HG03442 (cell line): ENCODE measurements around the gene TTLL5.
"Not testable (repeated sequence)": the region's sequence is repeated elsewhere in the genome, so short reads cannot be mapped to it uniquely, and the experiment has no call there.

ENCODE experiments used
- ATAC-seq: cut with Tn5 transposase; IDR thresholded peaks from one replicate; pipeline ENCODE4 v1.9.1; 2021; ENCODE audit warnings: mild to moderate bottlenecking, moderate library complexity; ENCODE audit not compliant: unreplicated experiment

The TTLL5 gene

GRCh38 chr14:75831455-75831854 is 170.4 kb downstream of the TTLL5 start:
- ATAC-seq = no peak

GRCh38 chr14:75831952-75832351 is 170.9 kb downstream of the TTLL5 start:
- ATAC-seq = no peak

GRCh38 chr14:75832621-75833297 is 171.7 kb downstream of the TTLL5 start:
- ATAC-seq = no peak

DNA sequence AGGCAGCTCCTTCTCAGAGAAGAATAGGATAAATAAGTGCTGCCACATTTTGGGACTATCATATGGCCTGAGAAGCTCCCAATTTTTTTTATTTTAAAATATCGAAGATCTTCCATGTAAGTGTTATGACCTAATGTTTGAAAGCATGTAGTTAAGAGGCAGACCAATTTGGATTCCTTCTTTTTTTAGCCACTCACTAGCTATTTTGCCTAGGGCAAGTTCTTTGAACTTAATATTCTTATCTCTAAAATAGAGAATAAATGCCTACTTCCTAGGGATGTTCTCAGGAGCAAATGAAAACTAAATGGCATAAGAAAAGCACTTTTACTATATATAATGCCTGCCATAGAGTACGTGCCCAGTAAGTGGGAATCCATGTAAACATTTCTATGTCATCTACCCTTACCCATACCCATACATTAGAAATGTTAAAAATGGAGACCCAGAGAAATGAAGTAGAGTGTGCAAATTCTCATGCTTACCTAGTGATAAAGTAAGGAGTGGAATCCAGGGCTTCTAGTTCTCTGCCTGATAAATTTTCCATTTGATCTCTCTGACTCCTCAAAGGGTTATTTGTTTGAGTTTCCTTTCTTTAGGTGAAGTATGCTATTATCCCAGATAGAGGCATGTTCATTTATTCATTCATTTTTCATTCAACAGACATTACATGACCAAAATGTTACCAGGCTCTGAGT is 172.4 kb downstream of the TTLL5 start:
- no peak for ATAC-seq

GRCh38 chr14:75835156-75835725 is 174.2 kb downstream of the TTLL5 start:
- ATAC-seq = no peak

DNA sequence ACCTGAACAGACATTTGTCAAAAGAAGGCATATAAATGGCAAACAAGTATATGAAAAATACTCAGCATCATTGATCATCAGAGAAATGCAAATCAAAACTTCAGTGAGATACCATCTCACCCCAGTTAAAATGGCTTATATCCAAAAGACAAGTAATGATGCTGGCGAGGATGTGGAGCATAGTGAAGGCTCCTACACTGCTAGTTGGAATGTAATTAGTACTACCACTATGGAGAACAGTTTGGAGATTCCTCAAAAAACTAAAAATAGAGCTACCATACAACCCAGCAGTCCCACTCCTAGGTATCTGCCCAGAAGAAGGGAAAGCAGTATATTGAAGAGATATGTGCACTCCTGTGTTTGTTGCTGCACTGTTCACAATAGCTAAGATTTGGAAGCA is 174.7 kb downstream of the TTLL5 start:
- no peak for ATAC-seq

DNA sequence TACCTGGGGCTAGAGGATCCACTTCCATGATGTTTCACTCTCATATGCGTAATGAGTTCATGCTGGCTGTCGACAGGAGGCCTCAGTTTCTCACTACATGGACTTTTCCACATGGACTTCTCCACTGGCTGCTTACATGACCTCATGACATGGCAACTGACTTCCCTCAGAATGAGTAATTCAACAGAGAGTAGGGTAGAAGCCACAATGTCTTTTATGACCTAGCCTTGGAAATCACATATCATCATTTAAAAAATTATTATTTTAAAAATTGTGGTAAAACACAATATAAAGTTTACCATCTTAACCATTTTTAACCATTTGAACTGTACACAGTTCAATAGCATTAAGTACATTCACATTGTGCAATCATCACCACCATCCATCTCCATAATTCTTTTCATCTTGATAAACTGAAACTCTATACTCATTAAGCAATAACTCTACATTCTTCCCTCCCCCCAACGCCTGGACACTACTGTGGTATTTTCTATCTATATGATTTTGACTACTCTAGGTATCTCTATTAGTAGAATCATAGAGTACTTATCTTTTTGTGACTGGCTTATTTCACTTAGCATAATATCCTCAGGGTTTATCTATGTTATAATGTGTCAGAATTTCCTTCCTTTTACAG is 176.2 kb downstream of the TTLL5 start:
- no peak for ATAC-seq

GRCh38 chr14:75840911-75841310 is 179.9 kb downstream of the TTLL5 start:
- no peak for ATAC-seq

DNA sequence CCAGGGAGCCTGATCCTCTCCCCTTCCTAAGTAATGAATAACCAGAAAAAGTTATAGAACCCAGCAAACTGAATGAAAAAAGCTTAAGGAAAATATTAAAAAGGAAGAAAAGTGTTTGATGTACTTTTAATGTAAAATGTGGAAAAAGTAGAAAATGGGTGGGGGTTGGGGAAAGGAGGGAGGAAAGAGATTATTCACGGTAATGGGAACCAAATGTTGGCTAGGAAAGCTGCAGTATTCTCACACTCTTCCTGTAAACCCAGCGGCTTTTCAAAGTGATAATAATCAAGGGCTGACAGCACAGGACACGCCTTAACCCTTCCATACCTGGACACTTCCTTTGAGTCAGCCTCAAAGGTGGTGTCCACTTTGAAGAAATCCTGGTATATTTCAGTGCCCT is 181.5 kb downstream of the TTLL5 start:
- no peak for ATAC-seq

DNA sequence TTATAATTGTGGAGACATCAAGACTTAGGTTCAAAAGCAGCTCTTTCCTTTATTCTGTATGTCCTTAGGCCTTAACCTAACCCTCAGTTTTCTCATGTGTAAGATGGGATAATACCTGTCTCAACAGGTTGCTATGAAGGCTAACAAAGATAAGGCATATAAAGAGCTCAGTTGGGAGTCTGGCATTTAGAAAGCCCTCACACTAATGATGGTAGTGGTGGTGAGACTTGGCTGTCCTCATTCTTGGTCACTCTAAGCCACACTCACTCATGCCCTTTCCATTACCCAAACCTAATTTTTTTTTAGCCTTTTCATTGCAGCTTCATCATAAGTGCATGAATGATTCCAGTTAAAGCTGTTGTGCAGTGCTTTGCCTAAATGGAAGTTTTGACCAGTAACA is 183.4 kb downstream of the TTLL5 start:
- no peak for ATAC-seq

DNA sequence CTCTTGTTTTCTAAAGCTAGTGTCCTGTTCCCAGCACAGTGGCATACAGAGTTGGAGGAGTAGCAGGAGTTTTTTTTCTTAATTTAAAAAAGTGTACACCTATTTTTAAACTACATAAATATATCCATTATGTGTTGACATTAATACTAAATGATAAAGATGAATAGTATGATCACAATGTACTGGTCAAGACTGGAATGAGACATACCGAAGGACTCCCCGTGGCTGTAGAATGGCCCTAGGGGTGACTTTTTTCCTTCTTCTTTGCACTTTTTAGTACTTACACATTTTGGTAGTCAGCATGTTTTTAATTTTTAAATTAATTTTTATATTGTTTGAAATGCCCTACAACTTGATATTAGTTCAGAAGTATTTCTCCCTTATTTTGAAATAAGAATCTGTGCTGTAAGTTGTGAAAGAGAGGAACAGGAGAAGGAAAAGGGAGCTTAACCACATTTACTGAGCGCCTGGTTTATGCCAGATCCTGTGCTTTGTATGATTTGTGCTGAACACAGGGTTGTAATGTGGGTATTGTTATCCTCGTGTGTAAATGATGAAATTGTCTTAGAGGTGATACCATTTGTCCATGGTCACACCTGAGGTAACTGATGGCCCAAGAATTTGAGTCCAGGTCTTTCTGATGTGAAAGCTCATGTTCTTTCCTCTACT is 184.2 kb downstream of the TTLL5 start:
- no peak for ATAC-seq

- not testable (repeated sequence) for ATAC-seq
Observed at GRCh38 chr14:75846694-75847093, 185.6 kb downstream of the TTLL5 start.

GRCh38 chr14:75847584-75847983 is 186.5 kb downstream of the TTLL5 start:
- ATAC-seq = no peak

GRCh38 chr14:75848167-75848913 is 187.3 kb downstream of the TTLL5 start:
- ATAC-seq = no peak

- ATAC-seq = no peak
Observed at GRCh38 chr14:75849300-75849895, 188.4 kb downstream of the TTLL5 start.

DNA sequence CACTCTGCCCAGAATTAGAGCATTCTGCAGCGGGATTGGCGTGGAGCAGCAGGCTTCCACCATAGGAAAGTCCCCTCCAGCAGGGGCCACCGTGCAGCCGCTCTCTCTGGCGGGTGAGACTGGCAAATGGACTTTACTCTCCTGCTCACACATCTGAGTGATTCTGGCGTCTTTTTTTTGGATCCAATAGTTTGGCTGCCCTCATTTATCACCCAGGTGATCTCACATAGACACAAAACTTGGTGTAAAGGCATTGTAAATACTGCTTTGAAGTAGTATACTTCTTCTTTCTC is 190.5 kb downstream of the TTLL5 start:
- ATAC-seq = no peak

DNA sequence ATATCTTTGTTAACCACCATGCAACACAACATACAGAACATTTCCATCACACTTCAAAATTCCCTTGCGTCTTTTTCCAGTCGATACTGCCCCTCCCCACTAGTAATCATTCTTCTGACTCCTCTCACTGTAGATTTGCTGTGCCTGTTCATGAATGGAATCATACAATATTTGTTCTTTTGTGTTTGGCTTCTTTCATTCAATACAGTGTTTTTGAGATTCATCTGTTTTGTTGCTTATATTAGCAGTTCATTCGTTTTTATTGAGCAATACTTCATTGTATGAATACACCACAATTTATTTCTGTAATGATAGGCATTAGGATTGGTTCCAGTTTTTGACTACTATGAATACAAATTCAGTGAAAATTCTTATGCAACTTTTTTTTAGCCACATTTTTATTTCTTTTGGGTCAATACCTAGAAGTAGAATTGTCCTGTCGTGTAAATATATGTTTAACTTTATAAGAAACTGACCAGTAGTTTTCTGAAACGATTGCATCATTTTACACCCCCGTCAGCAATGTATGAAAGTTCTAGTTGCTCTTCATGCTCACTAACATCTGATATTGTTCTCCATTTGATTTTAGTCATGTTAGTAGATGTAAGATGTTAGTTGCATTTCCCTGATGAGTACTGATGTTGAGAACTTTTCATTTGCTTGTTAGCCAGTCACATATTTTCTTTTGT is 193.2 kb downstream of the TTLL5 start:
- ATAC-seq = no peak

DNA sequence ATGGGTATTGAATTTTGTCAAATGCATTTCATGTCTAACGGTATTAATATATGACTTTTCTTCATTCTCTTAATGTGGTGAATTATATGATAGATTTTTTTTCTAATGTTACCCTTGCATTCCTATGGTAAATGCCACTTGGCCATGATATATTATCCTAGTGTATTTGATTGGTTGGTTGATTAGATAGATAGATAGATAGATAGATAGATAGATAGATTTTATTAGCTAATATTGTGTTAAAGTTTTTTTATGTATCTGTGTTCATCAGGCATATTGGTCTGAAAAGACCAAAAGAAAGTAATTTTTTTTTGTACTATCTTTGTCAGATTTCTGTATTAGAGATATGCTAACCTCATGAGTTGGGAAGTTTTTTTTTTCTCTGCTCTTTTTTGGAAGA is 196.2 kb downstream of the TTLL5 start:
- no peak for ATAC-seq

DNA sequence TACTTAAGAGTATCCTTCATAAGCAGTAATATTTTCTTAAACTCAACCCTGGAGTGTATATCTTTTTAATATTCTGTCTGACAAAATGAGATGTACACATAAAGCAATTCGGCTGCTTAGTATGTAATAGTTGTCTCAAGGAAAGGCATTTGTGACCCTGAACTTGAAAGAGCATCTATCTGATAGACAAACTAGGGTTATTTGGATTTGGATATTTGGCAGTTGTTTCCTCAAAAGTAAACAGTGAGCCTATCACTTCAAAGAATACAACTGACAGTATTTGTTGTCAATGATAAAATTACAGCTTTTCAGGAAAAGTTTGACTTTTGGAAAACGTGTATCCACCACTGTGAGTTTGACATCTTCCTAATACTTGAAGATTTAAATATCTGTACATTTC is 197.3 kb downstream of the TTLL5 start:
- ATAC-seq = no peak

DNA sequence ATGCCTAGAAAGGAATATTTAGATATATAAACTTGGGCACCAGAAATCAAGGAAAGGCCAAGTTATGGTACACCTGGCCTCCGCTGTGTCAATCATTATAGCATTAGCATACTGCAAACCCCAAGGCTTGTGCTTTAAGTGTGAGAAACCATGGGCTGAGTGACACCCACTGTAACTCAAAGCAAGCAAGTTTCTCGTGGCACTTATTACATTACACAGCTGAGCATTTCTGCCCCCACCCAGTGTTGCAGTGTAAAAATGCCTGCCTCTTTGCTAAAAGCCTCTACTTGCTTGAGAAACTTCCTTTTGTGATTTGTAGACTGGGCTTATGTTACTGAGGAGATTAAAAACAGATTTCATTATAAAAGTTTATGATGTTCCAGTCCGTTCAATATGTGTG is 198.7 kb downstream of the TTLL5 start:
- ATAC-seq = no peak
